ENCODE results near the gene PHF20. TPM values are rescaled to one million over a fixed set of nuclear protein-coding genes. Genes with fewer than 3 reads are reported as not detected.
A peak's percentile ranks its signal among the peaks of the same experiment; 100 is the strongest.
"Not testable (repeated sequence)": the region's sequence is repeated elsewhere in the genome, so short reads cannot be mapped to it uniquely, and the experiment has no call there.

Gene PHF20
- total RNA-seq, 1 experiment from 2014 or later: 81.2 TPM

GRCh38 chr20:35738410-35739179 lies 33.2 kb upstream of the PHF20 start:
- in situ Hi-C loops (cut with HindIII; ENCODE audit: low sequenced_read_pairs): no loop called here
- no peak for DNase-seq (ENCODE audit: low spot score)

DNA sequence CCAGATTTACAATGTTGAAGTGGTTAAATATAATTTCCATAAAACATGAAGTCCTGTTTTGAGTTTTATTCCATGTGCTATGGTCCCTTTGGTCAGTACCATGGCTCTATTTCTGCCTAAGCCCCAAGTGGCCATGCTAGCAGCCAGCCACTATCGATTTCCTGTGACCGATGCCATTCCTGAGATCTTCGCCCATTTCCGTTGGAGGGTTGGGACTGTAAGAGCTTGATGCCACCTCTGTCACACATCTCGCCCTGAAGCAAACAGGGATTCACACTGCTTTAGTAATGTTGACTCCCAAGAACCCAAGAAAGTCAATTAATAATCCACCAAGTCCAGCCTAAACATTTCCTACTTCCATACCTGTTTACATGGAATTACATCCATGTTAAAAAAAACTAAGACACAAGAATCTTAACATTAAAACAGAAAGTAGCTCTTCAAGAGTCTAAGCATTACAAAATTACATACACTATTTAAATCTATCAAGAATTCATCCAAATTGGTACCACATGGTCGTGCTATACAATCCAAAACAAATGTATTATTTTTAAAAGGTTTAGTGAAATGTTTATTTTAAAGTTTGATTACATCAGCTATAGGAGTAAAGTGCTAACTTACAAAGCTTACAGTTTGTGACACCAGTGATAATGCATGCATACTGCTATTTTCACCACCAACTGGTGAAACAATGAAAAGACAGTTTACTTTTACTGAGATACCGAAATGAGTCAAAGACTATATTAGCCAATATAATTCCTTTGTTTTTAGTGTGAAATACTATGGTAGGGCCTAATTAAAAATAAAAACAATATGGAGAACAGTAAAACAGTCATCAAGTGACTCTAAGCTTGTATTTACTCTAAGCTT lies 32.3 kb upstream of the PHF20 start:
- no peak for DNase-seq (ENCODE audit: low spot score)
- in situ Hi-C loops (cut with HindIII; ENCODE audit: low sequenced_read_pairs): no loop called here

- in situ Hi-C loops (cut with HindIII; ENCODE audit: low sequenced_read_pairs): no loop called here
- peak; percentile 100 for DNase-seq (ENCODE audit: low spot score)
Measured at GRCh38 chr20:35741892-35742740, 29.7 kb upstream of the PHF20 start, which contains the start of gene RBM39. RBM39 (minus strand) TSS chr20:35742260; CDS start chr20:35740874, 1,386 bp downstream.

DNA sequence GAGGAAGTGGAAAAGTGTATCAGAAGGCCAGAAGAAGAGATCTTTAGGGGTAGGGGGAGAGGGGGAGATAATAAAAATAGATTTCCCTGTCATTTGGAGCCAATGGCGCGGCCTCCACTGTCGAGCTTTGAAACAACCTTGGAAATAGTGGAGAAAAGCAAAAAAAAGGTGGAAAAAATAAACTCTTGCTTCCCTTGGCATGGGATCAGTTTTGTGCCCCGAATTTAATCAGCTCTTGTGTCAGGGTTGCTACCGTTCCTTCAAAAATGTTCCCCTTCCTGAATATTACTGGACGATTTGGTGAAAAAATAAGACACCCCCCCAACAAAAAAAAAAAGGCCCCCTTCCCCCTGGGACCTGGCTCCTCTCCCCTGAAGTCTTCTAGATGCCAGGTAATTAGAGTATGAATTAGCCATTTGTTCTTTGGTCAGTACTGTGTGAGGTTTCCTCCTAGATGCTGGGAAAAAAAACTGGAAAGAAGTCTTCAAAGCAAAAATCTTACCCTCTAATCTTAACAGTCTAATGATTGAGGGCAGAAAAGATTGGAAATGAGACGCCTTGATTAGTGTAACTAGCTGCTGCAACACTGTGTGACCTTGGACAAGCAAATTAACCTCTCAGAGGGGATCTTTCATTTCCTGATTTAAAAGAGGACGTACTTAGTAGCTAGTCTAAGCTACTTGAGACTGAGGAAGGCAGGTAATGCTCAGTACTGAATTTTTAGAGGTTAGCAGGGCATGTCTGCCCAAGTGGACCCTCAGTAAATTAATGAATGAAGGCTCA lies 28.9 kb upstream of the PHF20 start:
- DNase-seq (ENCODE audit: low spot score): peak; percentile 57
- in situ Hi-C loops (cut with HindIII; ENCODE audit: low sequenced_read_pairs): no loop called here

GRCh38 chr20:35743693-35744491 lies 27.9 kb upstream of the PHF20 start:
- in situ Hi-C loops (cut with HindIII; ENCODE audit: low sequenced_read_pairs): no loop called here

DNA sequence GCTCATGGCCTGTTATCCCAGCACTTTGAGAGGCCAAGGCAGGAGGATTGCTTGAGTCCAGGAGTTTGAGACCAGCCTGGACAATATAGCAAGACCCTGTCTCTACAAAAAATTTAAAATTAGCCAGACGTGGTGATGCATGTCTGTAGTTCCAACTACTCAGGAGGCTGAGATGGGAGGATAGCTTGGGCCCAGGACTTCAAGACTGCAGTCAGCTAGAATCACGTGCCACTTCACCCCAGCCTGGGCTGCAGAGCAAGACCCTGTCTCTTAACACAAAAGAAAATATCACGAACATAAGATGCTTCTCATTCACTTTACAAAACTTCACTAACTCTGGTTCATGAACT lies 27.3 kb upstream of the PHF20 start:
- in situ Hi-C loops (cut with HindIII; ENCODE audit: low sequenced_read_pairs); DNase-seq (ENCODE audit: low spot score): not testable (repeated sequence)

More at GRCh38 chr20:35743693-35744491, 27.9 kb upstream of the PHF20 start:
- DNase-seq (ENCODE audit: low spot score): no peak

- in situ Hi-C loops (cut with HindIII; ENCODE audit: low sequenced_read_pairs): no loop called here
- DNase-seq (ENCODE audit: low spot score): no peak
Measured at GRCh38 chr20:35750611-35751010, 21.2 kb upstream of the PHF20 start.

- in situ Hi-C loops (cut with HindIII; ENCODE audit: low sequenced_read_pairs): no loop called here
- no peak for DNase-seq (ENCODE audit: low spot score)
Measured at GRCh38 chr20:35756404-35756803, 15.4 kb upstream of the PHF20 start.

DNA sequence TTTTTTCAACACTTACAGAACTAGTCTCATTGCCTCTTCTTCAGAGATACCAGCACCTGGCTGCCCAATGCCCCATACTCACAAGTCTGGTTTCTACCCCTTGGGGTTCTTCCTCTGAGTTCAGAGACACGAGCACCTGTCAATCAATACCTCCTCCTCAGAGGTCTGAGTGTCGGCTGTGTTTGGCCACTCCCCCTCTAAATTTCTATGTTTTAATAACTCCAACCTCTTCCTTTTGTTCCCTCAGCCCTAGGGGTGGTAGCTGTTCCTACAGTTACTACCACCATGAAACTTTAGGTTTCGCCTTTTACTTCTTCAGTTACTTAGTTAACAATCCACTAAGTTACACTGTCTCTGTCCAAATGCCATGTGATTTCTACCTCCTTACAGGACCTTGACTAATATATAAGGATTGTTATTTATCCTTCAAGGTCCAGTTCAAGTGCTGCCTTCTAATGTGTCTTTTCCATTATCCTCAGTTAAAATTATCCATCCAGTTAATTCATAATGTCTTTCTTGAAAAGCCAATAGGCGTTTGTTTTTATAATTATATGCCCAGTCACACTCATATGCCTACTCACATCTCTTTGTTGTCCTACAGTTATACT lies 14.6 kb upstream of the PHF20 start:
- in situ Hi-C loops (cut with HindIII; ENCODE audit: low sequenced_read_pairs): no loop called here

GRCh38 chr20:35761548-35761947 lies 10.3 kb upstream of the PHF20 start:
- in situ Hi-C loops (cut with HindIII; ENCODE audit: low sequenced_read_pairs); DNase-seq (ENCODE audit: low spot score): not testable (repeated sequence)

More for the DNA sequence above, 14.6 kb upstream of the PHF20 start:
- no peak for DNase-seq (ENCODE audit: low spot score)

GRCh38 chr20:35762461-35762860 lies 9.4 kb upstream of the PHF20 start:
- in situ Hi-C loops (cut with HindIII; ENCODE audit: low sequenced_read_pairs): no loop called here
- DNase-seq (ENCODE audit: low spot score): no peak

GRCh38 chr20:35764936-35765335 lies 6.9 kb upstream of the PHF20 start:
- DNase-seq (ENCODE audit: low spot score); in situ Hi-C loops (cut with HindIII; ENCODE audit: low sequenced_read_pairs): not testable (repeated sequence)

- no peak for DNase-seq (ENCODE audit: low spot score)
- in situ Hi-C loops (cut with HindIII; ENCODE audit: low sequenced_read_pairs): no loop called here
Measured at GRCh38 chr20:35766843-35767242, 5.0 kb upstream of the PHF20 start.

- in situ Hi-C loops (cut with HindIII; ENCODE audit: low sequenced_read_pairs): no loop called here
- peak; percentile 20 for DNase-seq (ENCODE audit: low spot score)
Measured at GRCh38 chr20:35767683-35768481, 3.9 kb upstream of the PHF20 start.

GRCh38 chr20:35768731-35769664 lies 2.8 kb upstream of the PHF20 start:
- in situ Hi-C loops (cut with HindIII; ENCODE audit: low sequenced_read_pairs): no loop called here

GRCh38 chr20:35771367-35771688 lies 487 bp upstream of the PHF20 start:
- DNase-seq (ENCODE audit: low spot score): no peak
- in situ Hi-C loops (cut with HindIII; ENCODE audit: low sequenced_read_pairs): no loop called here

More at GRCh38 chr20:35768731-35769664, 2.8 kb upstream of the PHF20 start:
- peak; percentile 73 for DNase-seq (ENCODE audit: low spot score)

Data from G401 (cell line).